ENCODE results near the gene KIAA1671.

The KIAA1671 gene

DNA sequence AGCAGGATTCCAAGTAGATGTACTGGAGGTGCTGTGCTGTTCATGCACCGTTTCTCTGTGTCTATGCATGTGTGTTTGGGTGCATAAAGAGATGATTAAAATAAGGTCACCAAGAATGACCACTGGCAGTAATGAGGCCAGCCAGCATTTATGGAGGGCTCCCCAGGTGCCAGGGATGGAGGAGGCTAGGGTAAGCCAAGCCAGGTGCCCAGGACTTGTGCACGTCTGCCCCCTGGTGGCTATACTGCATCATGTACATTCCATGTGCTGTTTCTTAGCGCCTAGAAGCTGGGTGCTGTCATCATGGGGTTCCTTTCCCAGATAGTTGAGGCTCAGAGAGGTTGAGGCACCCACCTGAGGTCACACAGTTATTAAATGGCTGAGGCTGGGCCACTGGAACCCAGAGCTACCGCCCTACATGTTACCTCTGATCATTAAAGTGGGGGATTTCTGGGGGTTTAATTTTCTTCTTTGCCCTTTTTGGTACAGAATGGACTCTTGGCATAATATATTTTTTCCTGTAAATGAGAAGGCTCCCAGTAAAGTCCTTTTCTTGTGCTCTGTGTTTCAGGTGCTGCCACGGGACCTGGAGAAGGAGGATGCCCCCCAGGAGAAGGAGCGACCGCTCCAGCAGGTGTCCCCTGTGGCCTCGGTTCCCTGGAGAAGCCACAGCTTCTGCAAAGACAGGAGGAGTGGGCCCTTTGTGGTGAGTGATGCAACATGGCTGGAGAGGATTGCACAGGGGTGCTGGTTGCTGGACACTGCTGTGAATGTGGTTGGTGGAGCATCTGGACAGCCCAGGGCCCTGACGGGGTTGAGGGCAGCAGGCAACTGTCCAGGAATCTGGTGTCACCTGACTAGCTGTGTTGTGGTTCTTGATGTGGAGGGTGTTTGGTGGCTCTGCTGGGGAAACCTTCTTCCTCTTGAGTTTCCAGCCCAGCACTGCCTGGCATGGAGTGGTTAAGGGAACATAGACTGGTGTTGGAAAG is 96.4 kb downstream of the KIAA1671 start:
- DNase-seq = peak; percentile 58

DNA sequence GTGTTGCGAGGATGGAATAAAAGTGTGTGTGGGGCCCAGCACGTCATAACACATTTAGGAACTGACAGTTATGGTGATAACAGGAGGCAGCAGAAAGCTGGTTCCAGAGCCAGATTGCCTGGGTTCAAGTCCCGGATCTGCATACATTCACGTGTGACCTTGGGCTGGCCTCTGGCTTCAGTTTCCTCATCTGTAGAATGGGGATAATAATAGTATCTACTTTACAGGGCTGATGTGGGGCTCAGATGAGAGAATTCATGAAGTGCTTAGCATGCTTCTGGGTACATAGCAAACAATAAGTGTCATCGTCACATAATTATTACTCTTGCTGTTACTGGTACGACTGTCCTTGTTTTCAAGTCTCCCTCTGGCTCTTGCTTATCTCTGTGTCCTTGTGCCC is 97.3 kb downstream of the KIAA1671 start:
- DNase-seq = no peak

DNA sequence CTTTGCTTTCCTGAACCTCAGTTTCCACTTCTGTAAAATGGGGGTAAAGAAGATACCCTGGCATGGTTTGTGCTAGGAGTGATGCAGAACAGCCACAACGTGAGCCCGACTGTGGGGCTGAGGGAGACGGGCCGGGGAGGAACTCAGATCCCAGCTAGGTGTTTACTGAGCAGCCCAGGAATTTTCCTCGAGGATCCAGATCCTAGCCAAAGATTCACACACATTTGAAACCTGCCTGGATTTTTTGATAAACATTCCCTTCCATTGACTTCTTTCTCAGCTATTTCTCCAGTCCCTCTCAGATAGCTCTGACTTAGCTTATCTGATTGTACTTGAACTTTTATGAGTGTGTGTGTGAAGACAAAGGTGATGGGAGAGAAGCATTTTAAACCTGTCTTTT is 98.0 kb downstream of the KIAA1671 start:
- no peak for DNase-seq

DNA sequence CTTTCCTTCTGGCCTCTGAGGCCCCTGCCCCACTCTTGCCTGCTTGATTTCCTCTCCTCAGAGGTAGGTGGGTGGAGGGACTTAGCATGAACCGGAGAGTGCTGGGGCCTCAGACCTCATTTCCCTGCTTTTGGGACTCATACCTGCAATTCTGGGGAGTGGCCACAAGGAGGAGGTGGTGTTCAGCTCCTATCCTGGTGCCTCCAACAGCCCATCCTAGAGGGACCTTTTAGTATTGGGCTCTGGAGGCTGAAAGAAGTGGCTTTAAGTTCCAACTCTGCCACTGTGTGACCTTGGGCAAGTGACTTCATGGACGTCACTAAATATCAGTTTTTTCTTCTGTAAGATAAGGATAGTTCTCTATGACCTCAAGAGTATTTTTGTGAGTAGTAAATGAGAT is 98.6 kb downstream of the KIAA1671 start:
- no peak for DNase-seq

DNA sequence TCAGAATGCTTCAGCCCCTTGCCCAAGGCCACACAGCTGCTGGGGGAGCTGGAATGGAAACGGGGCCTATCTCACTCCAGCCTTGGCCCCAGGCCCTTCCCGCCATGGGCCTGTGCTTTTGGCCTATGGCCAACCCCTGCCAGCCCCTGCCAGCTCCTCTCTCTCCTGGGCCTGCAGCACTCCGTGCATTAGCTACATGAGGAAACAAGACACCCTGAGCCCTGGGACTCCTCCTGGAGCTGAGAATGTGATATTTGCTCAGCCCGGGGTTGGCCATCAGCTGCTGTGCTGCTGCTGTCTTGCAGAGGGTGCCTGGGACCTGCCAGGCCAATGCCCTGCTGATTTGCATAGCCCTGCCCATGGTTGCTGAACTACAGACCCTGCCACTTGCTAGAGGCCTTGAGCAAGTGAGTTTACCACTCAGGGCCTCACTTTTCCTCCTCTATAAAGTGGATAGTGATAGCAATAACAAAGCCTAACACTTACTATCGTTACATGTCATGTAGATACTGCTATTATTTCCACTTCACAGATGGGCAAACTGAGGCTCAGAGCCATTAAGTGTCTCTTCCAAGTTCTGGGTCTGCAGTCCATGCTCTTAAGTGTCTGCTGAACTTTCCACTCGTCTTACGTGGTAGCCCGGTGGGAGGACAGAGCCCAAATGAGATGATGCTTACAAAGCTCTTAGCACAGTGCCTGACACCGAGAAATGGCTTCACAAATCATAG is 99.6 kb downstream of the KIAA1671 start:
- no peak for DNase-seq

DNA sequence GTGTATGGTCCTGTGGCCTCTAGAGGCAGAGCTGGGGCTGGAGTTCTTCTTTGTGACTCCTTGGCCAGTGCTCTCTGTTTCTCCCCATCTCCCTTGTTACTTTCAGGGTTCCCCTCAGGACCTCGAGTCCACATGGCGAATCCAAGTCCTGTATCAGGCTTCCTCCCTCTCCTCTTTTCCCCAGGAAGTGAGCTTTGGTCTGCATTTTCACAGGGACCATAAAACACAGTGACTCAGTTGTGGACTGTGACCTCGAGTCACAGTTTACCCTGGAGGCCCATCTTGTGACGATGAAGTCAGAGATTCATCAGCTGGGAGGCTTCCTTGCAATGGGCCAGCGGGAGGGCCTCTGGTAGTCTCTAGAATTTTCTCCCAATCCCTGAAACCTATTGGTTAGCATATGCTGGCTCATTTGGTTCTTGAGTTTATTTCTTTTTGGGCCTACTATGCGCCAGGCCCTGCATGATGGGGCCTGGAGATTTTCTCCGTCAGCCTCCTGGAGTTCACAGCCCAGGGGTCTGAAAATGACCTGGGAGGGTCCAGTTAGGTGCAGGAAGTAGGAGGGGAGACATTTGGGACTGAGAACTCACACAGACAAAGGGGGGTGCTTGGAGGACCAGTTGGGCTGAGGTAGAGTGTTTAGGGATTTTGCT is 100.8 kb downstream of the KIAA1671 start:
- no peak for DNase-seq

DNA sequence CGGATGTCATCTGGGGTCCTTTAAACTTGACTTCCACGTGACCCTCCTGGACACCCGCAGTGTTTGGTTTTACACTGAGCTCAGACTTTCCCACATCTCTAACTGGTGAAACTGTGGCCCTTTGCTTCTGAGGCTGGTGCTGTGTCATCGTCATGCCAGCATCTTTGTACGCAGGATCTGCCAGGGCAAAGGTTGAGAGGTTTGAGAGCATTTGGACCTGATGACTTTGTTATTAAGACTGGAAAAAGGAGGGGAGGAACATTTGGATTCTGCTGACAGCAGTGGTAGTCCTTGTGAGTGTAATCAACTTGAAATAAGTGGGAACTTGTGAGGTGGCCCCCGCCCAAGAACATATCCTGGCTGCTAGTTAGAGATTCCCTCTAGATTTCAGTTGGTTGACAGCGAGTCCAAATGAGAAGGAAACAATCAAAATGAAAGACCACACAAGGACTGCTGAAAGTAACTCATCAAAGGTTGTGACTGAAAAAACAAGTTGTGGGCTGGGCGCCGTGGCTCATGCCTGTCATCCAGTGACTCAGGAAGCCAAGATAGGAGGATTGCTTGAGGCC is 102.5 kb downstream of the KIAA1671 start:
- DNase-seq = no peak

DNA sequence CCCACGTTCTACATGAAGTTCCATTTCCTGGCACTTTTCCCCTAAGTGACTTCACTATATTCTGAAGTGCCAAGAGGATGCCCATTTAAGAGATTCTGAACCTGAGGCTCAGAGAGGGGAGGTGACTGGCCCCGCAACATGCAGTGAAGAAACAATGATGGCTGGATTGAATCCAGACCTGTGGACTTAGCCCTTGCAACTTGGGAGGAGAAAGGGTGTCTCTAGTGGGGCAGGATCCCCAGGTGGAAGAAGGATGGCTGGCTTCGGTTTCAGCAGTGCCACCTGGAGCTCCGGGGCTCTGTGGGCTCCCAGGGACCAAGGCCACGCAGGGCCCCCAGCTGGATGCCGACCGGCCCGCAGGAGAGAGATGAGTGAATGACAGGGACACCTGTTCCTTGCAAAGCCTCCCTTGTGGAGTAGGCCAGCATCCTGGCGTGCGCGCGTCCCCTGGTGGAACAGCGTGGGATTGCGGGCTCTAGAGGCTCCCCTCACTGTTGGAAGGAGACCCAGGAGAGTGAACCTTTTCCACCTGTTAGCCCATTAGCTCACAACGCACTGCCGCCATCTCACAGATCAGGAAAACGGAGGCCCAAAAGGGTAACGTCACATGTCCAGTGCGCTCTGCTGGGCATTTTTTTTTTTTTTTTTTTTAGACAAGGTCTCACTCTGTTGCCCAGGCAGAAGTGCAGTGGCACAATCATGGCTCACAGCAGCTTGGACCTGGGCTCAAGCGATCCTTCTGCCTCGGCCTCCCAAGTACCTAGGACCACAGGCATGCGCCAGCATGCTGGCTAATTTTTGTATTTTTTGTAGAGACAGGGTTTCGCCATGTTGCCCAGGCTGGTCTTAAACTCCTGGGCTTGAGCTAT is 104.7 kb downstream of the KIAA1671 start:
- peak; percentile 60 for DNase-seq

DNA sequence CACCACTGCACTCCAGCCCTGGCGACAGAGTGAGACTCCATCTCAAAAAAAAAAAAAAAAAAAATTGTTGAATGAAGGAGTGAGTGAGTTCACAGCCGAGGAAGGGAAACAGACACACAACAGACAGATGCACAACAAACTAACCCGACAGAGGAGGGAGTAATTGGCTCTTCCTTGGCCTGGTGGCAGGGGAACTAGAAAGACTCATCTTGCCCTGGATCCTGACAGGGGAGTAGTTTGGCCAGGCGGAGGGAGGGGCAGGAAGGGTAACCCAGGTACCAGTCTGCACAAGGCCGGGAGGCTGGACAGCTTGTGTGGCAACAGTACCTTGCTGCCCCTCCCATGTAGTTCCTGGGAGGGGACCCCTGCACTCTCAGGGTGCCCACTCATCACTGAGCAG is 106.9 kb downstream of the KIAA1671 start:
- no peak for DNase-seq

DNA sequence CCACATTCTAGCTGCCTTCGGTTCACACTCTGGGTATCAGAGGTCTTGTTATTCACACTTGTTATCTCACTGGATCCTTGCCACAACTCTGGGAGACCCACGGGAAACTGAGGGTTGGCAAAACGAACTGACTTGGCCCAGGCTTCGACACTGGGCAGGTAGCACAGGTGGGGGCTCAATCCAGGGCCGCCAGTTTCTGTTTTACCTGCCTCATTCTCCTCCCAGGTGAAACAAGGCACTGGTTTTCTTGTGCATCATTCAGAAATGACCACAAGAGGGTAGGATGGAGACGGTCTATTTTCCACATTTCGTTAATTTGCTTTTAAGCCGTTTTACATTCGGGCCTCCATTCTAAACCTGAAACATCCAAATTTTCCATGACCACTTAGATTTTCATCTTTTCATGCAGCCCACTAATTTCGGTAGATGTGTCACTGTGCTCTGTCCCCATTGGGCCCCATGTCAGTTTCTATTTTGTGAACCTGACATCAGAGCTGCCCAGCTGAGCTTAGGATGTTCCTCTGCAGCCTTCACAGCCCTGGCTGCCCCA is 108.1 kb downstream of the KIAA1671 start:
- DNase-seq = no peak

DNA sequence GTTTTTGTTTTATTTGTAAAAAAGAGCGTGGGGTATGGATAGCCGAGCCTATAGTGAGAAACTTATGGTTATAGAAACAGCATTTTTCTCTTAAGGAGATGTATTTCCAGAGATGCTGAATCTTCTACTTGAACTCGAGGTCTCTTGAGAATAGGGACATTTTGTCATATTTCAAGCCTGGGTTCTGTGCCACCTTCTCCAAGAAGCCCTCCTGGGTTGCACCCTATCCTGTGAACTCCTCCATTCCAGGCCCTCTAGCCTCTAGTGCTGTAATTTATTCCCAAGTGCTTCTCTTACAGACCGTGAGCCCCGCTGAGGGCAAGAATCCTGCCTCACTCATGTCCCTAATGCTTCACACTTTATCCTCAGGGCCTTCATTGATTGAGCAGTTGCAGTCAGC is 108.6 kb downstream of the KIAA1671 start:
- DNase-seq = no peak

DNA sequence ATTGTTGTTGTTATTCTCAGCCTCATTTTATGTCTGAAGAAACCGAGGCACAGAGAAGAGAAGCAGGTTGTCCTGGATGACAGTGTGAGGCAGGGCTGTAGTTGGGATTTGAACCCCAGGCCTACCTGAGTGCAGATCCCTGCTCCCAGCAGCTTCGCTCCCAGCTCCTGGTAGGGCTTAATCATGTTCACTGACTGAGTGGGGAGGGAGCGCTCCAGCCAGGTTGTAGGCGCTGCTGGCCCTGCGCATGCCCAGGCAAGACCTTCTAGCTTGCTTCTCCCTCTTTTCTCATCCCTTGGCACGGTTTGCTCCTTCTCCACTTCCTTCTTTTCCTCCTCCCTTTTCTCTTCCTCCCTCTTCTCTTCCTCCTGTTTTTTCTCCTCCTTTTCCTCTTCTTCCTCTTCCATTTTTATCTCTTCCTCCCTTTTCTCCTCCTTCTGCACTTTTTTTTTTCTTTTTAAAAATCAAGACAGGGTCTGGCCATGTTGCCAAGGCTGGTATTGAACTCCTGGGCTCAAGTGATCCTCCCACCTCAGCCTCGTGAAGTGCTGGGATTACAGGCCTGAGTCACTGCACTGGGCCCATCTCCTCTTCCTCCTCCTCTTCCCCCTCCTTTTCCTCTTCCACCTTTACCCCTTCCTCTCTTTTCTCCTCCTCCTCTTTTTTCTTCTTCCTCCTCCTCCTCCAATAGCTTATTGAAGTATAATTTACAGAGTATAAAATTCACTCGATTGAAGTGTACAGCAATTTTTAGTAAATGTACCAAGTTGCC is 109.3 kb downstream of the KIAA1671 start:
- DNase-seq = no peak

DNA sequence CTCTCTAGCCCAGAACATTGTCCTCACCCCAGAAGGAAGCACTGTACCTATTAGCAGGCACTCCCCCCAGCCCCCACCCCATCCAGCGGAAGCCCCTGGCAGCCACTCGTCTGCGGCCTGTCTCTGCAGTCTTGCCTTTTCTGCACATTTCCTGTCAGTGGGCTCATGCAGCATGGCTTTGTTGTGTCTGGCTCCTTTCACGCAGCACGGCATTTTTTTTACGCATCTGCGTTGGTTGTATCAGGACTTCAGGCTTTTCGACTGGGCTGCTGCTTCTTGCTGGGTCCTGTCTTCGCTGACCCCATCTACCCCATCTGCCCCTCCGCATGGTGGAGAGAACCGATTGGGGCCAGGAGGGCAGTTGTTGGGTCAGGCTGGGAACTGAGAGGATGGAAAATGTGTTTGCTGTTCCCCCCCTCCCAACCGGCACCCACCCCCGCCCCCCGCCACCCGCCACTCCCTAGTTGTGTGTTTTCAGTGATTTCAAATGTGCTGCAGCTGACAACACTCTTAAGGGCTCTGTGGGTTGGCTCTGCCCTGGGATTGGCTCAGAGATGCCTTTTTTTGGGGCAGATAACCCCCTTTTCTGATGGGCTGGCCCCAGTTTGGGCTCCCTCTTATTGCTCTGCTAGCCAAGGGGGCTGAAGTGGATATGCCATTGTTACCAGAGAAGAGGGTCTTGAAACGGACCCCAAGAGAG is 110.0 kb downstream of the KIAA1671 start:
- peak; percentile 55 for DNase-seq

DNA sequence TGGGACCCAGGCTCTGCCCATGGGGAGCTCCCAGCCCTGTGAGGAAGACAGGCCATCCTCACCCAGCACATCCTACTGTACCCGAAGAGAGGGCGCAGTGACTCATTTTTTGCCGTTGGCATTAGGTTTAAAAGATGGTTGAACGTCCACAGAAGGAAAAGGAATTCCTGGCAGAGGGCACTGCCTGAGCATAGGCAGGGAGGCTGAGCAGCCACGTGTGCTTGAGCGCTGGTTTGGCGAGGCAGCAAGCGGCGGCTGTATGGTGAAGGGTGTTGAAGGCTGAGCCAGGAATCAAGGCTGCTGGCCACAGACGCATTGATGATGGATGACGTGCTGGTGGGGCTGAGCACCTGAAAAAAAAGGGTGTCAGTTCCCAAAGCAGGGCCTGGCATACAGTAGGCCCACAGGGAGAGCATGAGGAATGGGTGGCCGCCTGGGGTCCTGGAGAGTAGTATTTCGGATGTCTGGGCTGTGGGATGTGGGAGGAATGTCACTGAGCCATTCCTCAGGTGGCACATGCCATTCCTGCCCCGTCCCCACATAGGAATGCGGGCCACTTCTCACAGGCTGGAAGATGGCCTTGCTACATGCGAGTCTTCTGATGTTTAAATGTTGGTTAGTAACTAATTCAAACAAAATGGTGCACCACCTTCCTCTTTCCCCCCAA is 112.5 kb downstream of the KIAA1671 start:
- no peak for DNase-seq

DNA sequence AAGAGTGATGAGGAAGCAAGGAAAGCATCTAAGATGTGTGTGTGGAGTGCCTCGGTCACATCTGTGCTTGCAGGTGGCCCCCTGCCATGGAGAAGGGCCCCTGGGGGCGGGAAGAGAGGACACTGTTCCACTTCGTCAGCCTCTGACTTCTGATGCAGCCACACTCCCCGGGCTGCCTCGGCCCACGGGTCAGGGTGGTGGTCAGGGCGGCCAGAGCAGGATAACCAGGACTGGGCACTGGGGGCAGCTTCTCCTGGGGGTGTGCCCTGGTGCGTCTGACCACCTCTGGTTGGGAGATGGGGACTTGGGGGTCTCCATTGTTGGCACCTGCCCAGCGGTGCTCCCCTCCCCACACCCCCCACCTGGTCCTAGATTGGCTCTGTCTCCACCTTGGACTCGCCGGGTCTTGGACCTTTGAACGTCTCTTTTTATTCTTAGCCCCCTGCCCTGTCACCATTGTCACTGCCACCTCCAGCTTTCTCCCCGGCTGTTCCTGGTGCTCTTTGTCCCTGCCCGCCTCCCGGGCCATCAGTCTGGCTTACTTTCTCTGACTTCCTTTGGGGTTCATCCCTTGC is 114.4 kb downstream of the KIAA1671 start:
- DNase-seq = no peak

DNA sequence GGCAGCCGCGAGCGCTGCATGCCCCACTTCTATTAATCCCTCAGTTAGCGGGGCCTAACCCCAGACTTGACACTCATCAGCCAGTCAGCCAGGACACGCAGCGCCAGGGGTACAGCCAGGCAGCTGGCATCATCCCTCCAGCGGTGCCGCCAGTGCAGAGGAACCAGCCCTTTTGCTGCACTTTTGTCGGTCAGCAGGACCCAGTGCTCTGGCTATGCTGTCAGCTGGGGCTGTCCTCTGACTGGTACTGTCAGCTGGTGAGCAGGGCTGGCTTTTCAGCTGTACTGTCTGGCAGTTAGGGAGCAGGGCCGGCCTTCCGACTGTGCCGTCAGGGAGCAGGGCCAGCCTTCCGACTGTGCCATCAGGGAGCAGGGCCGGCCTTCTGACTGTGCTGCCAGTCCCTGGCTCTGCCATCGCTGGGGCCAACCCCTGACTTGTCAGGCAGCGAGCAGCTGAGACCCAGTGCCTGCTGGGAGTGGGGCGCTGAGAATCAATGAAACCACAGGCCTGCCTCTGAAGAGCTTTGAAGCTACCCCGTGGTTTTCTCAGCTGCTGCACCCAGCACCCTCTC is 115.4 kb downstream of the KIAA1671 start:
- peak; percentile 66 for DNase-seq

DNA sequence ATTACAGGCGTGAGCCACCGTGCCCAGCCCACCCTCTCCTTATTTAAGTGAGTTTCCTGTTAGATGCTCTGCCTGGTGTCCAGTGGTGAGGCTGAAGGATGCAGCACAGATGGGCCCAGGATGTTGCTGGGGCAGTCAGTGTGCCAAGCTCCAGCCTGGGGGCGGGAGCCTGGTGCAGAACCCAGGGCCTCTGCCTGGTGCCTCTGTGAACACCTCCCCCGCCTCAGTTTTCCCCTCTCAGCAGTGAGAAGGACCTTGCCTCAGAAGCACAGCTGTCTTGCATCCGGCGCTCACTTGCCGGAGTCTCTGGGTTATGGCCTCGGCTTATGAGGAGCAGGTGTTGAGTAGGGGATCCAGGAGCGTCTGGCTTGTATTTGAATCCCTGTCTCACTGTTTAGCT is 116.2 kb downstream of the KIAA1671 start:
- no peak for DNase-seq

DNA sequence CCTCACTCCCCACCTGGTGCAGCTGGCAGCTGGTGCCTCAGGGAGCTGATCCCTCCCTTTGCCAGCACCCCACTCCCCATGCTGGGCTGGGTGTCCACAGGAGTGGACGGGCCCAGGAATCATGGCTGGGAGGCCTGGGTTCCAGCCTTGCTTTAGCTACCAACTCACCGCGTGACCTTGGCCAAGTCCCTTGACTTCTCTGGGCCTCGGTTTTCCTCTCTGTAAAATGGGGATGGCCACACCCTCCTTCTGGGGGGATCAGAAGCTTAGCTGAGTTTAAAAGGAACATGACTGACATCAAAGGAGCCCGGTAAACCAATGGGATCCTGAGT is 116.9 kb downstream of the KIAA1671 start:
- no peak for DNase-seq

All from effector CD8-positive, alpha-beta T cell (primary cell).